IPS-NIHi7 (cell line): ENCODE results near the gene ZNF697.
"Not testable (repeated sequence)": the region's sequence is repeated elsewhere in the genome, so short reads cannot be mapped to it uniquely, and the experiment has no call there.

Source experiments
- DNase-seq: peaks from one replicate; pipeline ENCODE4 v3.0.0; 2012; ENCODE audit warnings: mixed read lengths; ENCODE audit errors: extremely low spot score

Gene ZNF697

GRCh38 chr1:119647734-119648619, at the start of gene ZNF697:
Gene ZNF697 (minus strand): TSS chr1:119648266. CDS start chr1:119626100, 22,166 bp downstream.
- peak; percentile 87 for DNase-seq

GRCh38 chr1:119697598-119697997, 49.5 kb upstream of the ZNF697 start:
- no peak for DNase-seq

DNA sequence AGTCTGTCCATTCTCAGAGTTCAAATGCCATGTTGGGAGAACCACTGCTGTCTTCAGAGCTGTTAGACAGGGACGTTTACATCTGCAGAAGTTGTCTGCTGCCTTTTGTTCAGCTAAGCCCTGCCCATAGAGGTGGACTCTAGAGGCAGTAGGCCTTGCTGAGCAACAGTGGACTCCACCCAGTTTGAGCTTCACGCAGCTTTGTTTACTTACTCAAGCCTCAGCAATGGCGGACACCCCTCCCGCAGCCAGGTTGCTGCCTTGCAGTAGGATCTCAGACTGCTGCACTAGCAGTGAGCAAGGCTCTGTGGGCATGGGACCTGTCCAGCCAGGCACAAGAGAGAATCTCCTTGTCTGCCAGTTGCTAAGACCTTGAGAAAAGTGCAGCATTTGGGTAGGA, 48.8 kb upstream of the ZNF697 start:
- DNase-seq, result not testable (repeated sequence)

- DNase-seq, result no peak
Measured at GRCh38 chr1:119689511-119689910, 41.4 kb upstream of the ZNF697 start.

GRCh38 chr1:119688810-119689209, 40.7 kb upstream of the ZNF697 start:
- DNase-seq, result no peak

DNA sequence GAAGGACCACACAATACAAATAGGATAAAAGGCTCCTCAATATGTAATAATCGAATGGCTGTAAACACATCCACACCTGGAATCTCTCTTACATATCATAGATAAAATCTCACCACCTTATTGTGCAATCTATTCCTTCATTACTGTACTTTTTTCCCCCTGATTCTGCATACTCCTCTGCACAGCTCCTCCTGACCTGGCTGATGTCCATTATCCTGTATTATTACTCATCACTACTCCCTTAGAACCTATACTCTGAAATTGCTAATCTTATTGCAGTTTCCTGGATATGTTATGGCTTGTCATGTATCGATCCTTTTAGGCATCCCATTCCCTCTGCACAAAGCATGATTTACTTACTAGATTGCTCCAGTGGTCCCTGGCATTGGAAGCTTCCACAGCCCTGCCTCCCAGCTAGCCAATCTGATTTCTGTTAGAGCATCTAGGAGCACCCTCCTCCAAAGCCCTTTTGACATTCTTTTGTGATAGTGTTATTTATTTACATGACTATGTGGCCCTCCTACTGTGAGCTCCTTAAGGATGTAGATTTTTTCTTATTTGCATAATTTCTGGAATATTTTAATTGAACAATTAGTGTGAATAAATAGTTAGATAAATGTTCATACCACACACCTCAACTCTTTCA, 39.5 kb upstream of the ZNF697 start:
- DNase-seq, result peak; percentile 43

DNA sequence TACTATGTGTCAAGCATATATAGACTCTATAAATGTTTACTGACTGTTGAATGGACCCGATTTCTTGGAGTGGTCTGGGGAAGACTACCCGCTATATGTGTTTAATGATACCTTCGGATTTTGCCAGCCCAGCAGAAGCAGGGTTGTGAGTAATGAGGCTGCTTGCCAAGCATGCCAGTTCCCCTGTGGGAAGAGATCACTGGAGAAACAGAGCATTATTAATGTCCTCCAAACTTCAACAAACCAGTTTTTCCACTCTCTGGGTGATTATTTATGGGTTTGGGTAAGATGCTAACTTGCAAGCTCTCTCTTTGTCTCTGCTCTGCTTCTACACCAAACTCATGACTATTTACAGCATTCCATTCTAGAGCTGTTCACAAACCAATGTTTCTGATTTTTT, 38.6 kb upstream of the ZNF697 start:
- no peak for DNase-seq

GRCh38 chr1:119683893-119684292, 35.8 kb upstream of the ZNF697 start:
- no peak for DNase-seq

GRCh38 chr1:119682141-119682540, 34.1 kb upstream of the ZNF697 start:
- DNase-seq, result no peak

DNA sequence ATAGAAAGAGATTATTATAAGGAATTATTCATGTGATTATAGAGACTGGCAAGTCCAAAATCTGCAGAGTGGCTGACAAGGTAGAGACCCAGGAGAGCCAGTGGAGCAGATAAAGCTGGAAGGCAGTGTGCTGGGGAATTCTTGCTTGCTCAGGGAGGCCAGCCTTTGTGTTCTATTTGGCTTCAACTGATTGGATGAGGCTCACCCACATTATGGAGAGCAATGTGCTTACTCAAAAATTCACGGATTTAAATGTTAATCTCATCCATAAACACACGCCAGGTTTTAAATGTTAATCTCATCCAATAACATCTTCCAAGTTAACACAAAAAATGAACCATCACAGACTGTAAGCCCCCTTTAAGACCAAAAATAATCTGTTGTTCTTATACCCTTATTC, 33.5 kb upstream of the ZNF697 start:
- DNase-seq, result no peak

DNA sequence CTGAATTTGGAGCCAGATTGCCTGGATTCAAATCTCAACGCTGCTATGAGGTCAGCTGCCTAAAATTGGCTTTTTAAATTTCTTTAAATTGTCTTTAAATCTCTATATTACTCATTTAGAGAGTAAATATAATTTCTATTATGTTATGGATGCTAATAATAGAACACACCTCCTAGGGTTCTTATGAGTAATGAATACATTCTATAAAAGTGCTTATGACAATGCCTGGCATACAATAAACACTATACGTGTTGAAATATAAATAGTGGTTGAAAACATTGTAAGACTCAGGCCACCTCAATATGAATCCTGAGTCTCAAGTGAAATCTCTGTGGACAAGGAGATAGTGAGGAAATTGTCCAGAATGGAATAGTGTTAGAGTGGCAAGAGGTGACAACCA, 32.7 kb upstream of the ZNF697 start:
- DNase-seq, result no peak

DNA sequence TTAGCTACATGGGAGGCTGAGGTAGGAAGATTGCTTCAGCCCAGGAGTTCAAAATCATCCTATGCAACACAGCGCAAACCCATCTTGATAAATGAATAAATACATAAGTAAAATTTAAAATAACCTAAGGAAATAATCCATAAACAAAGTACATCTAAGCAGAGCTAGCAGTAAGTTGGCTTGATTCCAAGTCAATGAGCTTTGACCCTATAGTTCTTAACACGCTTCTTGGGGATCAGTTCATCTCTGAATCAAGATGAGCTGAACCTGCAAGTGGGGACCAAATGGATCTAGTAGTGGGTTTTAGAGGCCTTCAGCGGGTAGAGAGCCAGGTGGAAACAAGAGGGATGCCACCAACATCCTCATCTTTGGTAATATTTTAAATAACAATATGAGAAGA, 32.1 kb upstream of the ZNF697 start:
- DNase-seq, result no peak

DNA sequence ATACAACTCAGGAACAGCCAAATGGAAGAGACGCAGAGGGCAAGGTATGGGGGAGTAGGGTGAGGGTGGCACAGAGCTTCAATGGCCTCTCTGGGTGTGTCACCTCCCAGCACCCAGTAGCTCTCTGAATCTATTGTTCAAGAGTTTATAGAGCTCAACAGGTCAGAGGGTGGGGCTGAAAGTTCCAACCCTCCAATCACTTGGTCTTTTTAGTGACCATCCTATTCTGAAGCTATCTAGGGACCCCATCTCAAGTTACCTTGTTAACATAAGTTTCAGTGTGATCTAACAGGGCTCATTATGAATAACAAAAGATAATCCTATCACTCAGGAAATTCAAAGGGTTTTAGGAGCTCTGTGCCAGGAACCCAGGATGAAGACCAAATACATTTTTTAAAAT, 31.2 kb upstream of the ZNF697 start:
- DNase-seq, result no peak

GRCh38 chr1:119676571-119677206, 28.6 kb upstream of the ZNF697 start:
- DNase-seq, result peak; percentile 31

DNA sequence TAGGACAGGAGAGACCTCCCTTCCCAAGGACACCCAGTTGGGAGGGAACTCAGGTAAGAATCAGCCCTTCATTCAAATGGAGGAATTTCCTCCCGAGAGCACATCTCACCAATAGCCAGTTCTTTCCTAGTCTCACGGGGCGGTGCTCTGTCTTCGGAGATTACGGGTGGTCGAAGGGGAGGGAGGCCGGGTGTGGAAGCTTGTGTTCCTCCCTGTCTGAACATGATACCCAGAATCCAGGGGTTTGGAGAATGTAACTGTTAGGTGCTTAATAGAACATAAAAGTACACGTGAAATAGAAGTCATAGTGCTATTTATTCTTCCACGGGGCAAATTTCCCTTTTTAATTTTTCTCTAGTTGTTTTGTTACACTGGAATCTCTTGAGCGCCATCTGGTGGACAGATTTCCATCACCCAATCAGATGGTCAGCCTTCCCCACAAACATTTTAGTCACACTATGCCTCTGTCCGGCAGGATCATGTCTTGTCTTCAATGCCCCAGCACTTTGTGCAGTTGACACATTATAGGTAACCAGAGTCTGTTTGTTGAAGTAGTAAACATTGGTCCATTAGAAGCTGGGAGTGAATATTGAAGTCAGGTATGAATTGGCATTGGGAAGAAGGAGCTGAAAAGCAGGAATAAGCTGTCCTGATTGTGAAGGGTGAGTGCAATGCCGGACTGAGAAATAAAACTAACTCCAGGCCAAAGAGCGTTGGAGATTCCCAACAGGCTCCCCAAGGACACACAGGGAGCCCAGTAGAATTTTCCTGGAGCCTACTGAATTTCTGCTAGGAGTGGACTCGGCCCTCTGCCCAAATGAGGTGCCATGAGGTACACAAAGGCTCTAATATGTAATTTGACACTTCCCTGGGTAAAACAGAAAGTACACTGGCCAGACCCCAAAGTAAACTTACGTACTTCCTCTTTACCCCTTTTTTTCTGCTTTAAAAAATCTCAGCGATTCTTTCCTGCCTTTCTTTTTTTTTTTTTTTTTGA, 27.6 kb upstream of the ZNF697 start:
- peak; percentile 91 for DNase-seq

DNA sequence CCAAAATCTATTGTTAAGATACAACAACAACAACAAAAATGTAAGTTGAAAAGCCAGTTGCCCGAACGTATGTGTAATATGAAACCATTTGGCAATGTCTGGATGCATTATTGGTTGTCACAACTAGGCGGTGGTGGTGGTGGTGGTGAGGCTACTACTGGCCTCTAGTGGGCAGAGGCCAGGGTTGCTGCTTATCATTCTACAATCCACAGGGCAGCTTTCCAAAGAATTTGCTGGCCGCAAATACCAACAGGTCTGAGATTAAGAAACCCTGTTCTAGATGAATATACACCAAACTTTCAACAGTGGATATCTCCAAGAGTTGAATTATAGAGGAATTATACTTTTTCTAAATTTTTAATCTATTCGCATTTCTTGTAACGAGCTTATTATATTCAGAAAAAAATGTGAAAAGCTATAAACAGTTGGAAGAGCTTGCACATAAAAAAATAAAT, 26.8 kb upstream of the ZNF697 start:
- peak; percentile 34 for DNase-seq

GRCh38 chr1:119674111-119674526, 26.1 kb upstream of the ZNF697 start:
- no peak for DNase-seq

- no peak for DNase-seq
Measured at GRCh38 chr1:119673171-119673940, 25.3 kb upstream of the ZNF697 start.

DNA sequence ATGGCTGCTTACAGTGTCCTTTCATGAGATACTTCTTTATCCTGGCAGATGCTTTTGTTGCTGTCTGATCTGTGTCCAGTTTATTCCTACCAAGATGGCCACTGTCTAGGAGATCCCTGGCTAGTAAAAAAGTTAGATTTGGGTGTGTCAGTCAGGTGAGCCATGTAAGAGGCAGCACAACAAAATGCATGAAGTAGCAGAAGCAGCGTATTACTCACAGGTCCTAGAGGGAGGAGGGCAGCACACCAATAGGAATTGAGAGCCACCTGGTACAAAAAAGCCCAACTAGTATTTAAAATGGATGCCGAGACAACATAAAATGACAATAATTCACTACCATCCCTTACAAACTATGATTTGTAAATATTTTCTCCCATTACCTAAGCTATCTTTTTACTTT, 22.8 kb upstream of the ZNF697 start:
- DNase-seq, result no peak

DNA sequence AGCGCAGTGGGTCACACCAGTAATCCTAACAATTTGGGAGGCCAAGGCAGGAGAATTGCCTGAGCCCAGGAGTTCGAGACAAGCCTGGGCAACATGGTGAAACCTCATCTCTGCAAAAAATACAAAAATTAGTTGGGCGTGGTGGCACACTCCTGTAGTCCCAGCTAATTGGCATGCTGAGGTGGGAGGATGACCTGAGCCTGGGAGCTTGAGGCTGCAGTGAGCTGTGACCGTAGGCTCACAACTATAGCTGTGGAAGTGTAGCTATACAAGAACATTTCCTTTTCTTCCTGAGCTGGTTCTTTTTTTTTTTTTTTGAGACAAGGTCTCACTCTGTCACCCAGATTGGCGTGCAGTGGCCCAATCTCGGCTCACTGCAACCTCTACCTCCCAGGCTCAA, 19.1 kb upstream of the ZNF697 start:
- DNase-seq, result no peak

- DNase-seq, result no peak
Measured at GRCh38 chr1:119664067-119664466, 16.0 kb upstream of the ZNF697 start.
